Measurements from ENCODE around the gene BABAM2. TPM values are rescaled to one million over a fixed set of nuclear protein-coding genes. Genes with fewer than 3 reads are reported as not detected.
A peak's percentile ranks its signal among the peaks of the same experiment; 100 is the strongest.

The BABAM2 gene
- total RNA-seq, 4 donors from 2014 or later = 33.3 to 48.9 (median 37.9) TPM

DNA sequence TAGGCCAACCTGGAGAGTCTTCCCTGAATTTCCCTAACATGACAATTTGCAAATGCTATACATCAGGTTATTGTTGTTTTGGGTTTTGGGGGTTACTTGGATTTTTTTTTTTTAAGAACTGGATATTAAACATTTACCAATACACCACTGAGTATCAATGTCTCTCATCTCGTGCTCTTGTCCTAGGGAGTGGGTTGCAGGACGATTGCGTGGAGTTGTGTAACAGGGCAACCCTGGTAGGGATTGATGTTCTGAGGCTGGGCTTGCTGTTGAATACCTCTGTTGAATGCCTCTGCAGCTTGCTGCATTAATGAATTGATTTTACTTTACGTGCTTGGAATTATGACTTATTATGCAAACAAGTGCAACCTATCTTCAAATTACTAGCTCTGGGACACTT, 483.3 kb downstream of the BABAM2 start:
- WGBS, 2 donors (ENCODE audit: low coverage in 1 of 2) = 57 to 83% methylated on average over 1 to 4 of the region's 4 CpGs
- no peak for TF ChIP-seq POLR2AphosphoS5 (IDR thresholded peaks at IDR 0.05)
- TF ChIP-seq, protein P1, sequence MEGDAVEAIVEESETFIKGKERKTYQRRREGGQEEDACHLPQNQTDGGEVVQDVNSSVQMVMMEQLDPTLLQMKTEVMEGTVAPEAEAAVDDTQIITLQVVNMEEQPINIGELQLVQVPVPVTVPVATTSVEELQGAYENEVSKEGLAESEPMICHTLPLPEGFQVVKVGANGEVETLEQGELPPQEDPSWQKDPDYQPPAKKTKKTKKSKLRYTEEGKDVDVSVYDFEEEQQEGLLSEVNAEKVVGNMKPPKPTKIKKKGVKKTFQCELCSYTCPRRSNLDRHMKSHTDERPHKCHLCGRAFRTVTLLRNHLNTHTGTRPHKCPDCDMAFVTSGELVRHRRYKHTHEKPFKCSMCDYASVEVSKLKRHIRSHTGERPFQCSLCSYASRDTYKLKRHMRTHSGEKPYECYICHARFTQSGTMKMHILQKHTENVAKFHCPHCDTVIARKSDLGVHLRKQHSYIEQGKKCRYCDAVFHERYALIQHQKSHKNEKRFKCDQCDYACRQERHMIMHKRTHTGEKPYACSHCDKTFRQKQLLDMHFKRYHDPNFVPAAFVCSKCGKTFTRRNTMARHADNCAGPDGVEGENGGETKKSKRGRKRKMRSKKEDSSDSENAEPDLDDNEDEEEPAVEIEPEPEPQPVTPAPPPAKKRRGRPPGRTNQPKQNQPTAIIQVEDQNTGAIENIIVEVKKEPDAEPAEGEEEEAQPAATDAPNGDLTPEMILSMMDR (IDR thresholded peaks at IDR 0.05) = no peak
- Histone ChIP-seq H3K4me3 (no peak overlapping the region), H3K9me3 (no peaks in the 10 kb centered on the region), H3K4me1 (peaks cover 9 to 40% (median 34%) of the 10 kb centered on the region in 4 donors), H3K27ac (no peak overlapping the region), H3K36me3 (no peaks in the 10 kb centered on the region), H3K27me3 (no peaks in the 10 kb centered on the region)
- intact Hi-C loops (cut with DNase I; ENCODE audit: low total_unique reads) = no loop called here
- DNase-seq = no peak
- in situ Hi-C loops (cut with MboI; ENCODE audit: low pct_ligation_motif_present in 1 of 4, low pct_unique_long_range_greater_than_20kb in 1 of 4, low sequenced_read_pairs in 3 of 4) = no loop called here

DNA sequence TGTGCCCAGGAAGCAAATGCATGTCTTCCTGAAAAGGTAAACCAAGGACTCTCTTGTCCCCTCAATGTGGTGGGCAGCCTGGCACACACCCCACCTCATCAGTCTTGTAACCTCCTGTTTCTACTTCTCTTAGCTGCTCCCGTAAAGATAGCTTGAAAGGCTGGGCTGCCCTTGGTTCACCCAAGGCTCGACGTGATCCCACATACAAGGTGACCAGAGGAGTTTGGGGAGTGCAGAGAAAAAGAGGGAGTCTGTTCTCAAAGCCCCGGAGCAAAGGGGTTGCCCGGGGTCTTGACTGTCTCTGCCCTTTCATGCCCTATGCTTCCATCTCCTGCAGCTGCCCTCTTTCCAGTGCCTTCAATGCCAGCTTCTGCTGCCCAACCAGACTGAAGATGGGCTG, 483.8 kb downstream of the BABAM2 start:
- no peaks in the 10 kb centered on the region for H3K9me3 ChIP-seq
- DNase-seq = no peak
- H3K36me3 ChIP-seq = no peaks in the 10 kb centered on the region
- H3K27me3 ChIP-seq = no peaks in the 10 kb centered on the region
- in situ Hi-C loops (cut with MboI; ENCODE audit: low pct_ligation_motif_present in 1 of 4, low pct_unique_long_range_greater_than_20kb in 1 of 4, low sequenced_read_pairs in 3 of 4) (no loop called here), intact Hi-C loops (cut with DNase I; ENCODE audit: low total_unique reads) (no loop called here)
- 88 to 100% methylated on average over 2 to 5 of the region's 5 CpGs for WGBS, 2 donors (ENCODE audit: low coverage in 1 of 2)
- H3K27ac ChIP-seq = no peak overlapping the region
- H3K4me3 ChIP-seq = no peak overlapping the region
- no peak for TF ChIP-seq POLR2A (IDR thresholded peaks at IDR 0.05)
- TF ChIP-seq, protein P1 (IDR thresholded peaks at IDR 0.05) = no peak
- no peak for TF ChIP-seq POLR2AphosphoS5 (IDR thresholded peaks at IDR 0.05)
- no peak for TF ChIP-seq EP300 (IDR thresholded peaks at IDR 0.05; ENCODE audit: low read depth)
- H3K4me1 ChIP-seq = peaks cover 9 to 40% (median 36%) of the 10 kb centered on the region in 4 donors

DNA sequence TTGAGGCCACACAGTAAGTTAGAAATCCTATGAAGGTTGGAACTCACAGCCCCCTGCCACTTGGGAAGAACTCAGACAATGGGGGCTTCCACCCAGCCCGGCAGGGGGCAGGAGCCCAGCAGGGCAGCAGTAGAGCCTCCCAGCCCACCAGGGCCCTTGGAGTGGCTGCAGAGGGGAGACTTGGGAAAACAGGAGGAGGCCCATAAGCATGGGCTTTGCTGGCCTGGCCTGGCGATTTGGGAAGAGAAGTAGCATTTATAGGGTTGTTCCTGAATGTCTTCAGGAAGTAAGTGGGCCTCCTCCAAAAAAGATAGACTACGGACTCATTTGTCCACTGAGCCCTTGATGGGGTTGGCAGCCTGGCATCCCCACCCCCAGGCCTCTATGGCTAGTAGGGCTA, 484.7 kb downstream of the BABAM2 start:
- peak overlapping the region in 2 of 4 donors; percentile 17 to 89 for H3K27ac ChIP-seq
- intact Hi-C loops (cut with DNase I; ENCODE audit: low total_unique reads) = no loop called here

DNA sequence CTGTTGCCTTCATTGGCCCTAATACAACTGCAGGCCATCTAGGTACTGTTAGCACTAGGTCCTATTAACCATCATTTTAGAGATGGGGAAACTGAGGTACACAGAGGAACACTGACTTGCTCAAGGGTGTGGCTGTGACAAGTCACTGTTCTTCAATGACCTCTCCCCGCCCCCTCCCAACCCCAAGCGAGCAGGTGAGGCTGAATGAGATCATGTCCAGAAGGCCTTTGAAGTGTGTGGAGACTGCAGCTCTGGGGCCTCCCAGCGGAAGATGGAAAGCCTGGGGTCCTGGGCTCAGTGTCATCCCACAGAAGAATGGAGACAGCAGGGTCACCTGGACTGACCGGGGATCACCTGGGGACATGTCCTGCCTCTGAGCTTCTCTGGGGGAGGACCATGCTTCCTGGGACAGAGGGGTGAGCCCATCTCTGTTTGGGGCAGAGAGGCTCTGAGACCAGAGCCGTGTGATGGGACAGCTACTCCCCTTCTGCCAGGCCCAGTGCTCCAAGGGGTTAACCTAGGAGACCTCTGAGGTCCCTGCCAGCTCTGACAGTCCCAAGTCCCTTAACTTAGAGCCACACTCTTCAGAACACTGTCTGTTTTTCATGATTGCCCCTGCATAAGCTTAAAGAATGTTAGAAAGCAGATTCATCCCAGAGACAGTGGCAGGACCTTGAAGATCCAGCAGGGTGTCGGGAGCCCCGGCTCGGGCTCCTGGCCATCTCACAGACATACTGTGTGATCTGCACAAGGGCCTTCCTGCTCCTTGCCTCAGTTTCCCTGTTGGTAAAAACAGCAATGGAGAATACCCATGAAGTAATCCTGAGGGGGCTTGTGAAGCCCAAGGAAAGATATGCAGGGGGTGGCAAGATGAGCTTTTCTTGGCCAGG, 485.5 kb downstream of the BABAM2 start:
- Histone ChIP-seq H3K4me3 (no peak overlapping the region), H3K9me3 (no peaks in the 10 kb centered on the region), H3K27ac (peak overlapping the region in 3 of 4 donors; percentile 88 to 90 (median 89)), H3K4me1 (peaks cover 9 to 53% (median 35%) of the 10 kb centered on the region in 4 donors), H3K27me3 (no peaks in the 10 kb centered on the region), H3K36me3 (no peaks in the 10 kb centered on the region)
- intact Hi-C loops (cut with DNase I; ENCODE audit: low total_unique reads) (no loop called here), in situ Hi-C loops (cut with MboI; ENCODE audit: low pct_ligation_motif_present in 1 of 4, low pct_unique_long_range_greater_than_20kb in 1 of 4, low sequenced_read_pairs in 3 of 4) (no loop called here)
- TF ChIP-seq POLR2A (IDR thresholded peaks at IDR 0.05) = no peak
- no peak for TF ChIP-seq EP300 (IDR thresholded peaks at IDR 0.05; ENCODE audit: low read depth)
- DNase-seq = no peak
- 84% methylated on average over 8 of the region's 8 CpGs; no CpG with 5 or more reads in 1 of the 2 donors for WGBS, 2 donors (ENCODE audit: low coverage in 1 of 2)

More for the DNA sequence above, 484.7 kb downstream of the BABAM2 start:
- in situ Hi-C loops (cut with MboI; ENCODE audit: low pct_ligation_motif_present in 1 of 4, low pct_unique_long_range_greater_than_20kb in 1 of 4, low sequenced_read_pairs in 3 of 4) = no loop called here
- WGBS, 2 donors (ENCODE audit: low coverage in 1 of 2) = 88% methylated on average over 3 of the region's 3 CpGs; no CpG with 5 or more reads in 1 of the 2 donors
- TF ChIP-seq POLR2AphosphoS5 (IDR thresholded peaks at IDR 0.05) (no peak), EP300 (IDR thresholded peaks at IDR 0.05; ENCODE audit: low read depth) (no peak), POLR2A (IDR thresholded peaks at IDR 0.05) (no peak)
- TF ChIP-seq, protein P1 (IDR thresholded peaks at IDR 0.05) = no peak
- no peaks in the 10 kb centered on the region for H3K9me3 ChIP-seq
- H3K27me3 ChIP-seq = no peaks in the 10 kb centered on the region
- H3K4me1 ChIP-seq = peaks cover 9 to 48% (median 33%) of the 10 kb centered on the region in 4 donors
- DNase-seq = no peak
- H3K4me3 ChIP-seq = no peak overlapping the region
- H3K36me3 ChIP-seq = no peaks in the 10 kb centered on the region

Data from transverse colon (tissue), 4 donors.